T-helper 22 cell (primary cell): ENCODE data around the gene TLR9.

Source experiments
- DNase-seq: peaks from one replicate; pipeline ENCODE4 v3.0.0-alpha.2; 2020; ENCODE audit warnings: low read depth

The TLR9 gene

GRCh38 chr3:52217409-52217805 is 8.0 kb downstream of the TLR9 start:
- no peak for DNase-seq

DNA sequence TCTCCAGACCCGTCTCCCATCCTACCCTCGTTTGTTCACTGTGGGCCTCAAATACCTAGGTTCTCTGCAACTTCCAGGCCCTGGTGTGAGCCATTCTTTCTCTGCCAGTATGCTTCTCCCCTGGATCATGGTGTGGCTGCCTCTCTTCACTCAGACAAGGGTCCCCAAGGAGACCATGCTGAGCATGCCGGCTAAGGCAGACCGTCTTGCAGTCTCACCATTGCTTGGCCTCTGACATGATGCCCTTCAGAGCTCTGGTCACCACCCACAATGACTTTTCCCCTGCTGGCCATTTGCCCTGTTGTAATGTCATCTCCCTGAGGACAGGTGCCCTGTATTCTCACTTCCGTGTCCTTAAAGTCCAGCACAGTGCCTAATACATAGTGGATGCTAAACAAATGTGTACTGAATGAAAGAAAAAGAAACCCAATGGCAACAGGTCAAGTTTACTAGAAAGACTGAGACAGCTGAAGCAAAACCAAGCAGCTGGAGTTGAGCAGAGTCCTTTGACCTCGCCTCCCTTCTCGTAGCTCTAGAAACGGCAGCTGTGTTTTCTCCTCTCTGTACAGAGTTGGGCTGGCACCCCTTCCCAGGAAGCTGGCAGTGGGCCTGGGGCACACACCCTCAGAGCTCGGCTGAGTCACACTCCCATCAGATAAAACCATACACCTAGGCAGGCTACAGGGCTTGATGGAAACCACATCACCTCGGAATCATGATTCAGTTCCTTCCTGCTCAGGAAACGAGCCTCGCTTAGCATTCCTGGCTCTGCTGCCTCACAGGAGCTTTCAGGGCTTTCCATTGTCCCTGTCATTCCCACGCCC is 8.6 kb downstream of the TLR9 start:
- peak; percentile 75 for DNase-seq

DNA sequence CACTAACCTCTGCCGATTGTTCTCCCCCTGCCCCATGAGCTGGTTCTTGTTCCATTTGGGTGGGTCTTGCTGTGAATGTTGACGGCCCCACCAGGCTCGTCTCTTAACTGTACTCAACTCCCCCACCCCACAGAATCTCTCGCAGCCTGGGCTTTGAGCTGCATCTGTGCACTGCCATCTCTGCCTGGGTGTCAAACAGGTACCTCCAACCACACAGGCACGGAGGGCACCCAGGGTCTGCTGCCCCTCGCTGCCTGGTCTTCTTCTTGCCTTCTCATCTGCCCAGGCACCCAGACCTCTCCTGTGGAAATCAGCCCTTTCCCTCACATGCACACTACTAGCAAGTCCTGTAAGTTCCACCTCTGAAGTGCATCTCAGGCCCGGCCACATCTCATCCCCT is 10.1 kb downstream of the TLR9 start:
- no peak for DNase-seq

DNA sequence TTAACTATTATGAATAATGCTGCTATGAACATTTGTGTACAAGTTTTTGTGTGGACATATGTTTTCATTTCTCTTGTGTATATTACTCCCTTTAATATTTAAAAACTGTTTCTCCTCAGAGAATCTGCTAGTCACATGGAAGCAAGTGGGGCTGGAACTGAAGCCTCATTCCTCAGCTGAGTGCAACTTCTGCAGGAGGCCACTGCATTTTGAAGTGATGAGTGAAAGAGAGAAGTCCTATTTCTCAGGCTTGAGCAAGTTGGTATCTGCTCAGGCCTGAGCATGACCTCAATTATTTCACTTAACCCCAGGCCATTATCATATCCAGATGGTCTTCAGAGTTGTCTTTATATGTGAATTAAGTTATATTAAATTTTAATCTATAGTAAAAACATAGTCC is 11.5 kb downstream of the TLR9 start:
- DNase-seq: no peak

DNA sequence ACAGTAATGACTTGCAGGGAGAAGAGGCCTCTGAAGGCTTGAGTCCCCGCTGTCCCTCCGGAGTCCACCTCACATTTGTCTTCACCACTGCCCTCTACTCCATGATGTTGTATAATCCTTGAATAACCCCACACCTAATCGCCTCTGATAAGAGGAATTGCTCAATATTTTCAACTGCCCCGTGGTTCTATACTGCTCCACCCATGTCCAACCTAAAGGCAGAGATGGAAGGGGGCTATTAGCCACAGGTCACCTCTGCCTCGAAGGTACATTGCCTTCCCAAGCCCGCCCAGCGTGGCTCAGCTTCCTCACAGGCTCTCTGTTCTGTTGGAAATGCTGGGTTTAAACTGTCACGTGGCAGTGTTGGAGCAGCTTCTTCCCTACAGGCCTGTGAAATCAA is 12.4 kb downstream of the TLR9 start:
- no peak for DNase-seq

GRCh38 chr3:52211268-52211891 is 14.1 kb downstream of the TLR9 start:
- no peak for DNase-seq

GRCh38 chr3:52210550-52211046 is 14.8 kb downstream of the TLR9 start:
- no peak for DNase-seq

DNA sequence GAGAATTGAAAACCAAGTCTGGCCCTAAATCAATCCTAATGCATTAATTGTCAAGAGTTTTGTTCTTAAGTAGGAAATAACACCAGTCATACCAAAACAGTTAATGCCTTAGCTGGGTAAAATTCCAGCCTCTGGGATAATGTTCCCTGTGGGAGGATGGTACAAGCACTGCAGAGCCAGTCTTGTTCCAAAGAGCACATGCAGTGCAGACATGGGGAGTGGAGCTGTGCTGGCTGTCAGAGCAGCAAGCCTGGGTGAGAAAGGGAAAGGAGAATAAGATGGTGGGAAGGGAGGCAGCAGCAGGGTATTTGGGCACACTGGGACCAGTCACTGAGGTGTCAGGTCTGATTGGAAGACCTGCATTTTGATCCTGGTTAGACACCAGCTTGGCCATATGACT is 15.4 kb downstream of the TLR9 start:
- DNase-seq: no peak

DNA sequence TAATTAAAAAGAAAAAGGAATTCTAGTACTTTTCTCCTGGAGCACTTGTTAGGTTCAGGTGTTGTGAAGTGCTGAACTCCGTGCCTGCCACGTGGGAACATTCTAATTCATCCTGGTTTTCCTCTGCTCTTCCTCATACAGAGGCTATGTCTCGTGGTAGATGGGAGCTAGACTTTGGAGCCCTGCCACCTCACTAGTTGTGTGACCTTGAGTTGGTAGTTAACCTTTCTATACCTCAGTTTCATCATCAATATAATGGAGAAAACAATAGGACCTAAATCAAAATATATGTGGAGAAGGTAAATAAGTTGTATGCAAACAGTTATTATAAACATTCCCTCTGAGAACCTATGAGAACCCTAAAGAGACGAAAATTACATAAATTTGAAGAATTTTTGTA is 16.9 kb downstream of the TLR9 start:
- DNase-seq: no peak

- DNase-seq: no peak
These were observed 19.6 kb downstream of the TLR9 start for GRCh38 chr3:52205727-52206372.

GRCh38 chr3:52204337-52205073 is 20.9 kb downstream of the TLR9 start:
- DNase-seq: no peak

GRCh38 chr3:52203701-52204100 is 21.7 kb downstream of the TLR9 start:
- DNase-seq: no peak

GRCh38 chr3:52202384-52203077 is 22.9 kb downstream of the TLR9 start:
- DNase-seq: no peak

- DNase-seq: no peak
These were observed 24.3 kb downstream of the TLR9 start for GRCh38 chr3:52200981-52201679.

DNA sequence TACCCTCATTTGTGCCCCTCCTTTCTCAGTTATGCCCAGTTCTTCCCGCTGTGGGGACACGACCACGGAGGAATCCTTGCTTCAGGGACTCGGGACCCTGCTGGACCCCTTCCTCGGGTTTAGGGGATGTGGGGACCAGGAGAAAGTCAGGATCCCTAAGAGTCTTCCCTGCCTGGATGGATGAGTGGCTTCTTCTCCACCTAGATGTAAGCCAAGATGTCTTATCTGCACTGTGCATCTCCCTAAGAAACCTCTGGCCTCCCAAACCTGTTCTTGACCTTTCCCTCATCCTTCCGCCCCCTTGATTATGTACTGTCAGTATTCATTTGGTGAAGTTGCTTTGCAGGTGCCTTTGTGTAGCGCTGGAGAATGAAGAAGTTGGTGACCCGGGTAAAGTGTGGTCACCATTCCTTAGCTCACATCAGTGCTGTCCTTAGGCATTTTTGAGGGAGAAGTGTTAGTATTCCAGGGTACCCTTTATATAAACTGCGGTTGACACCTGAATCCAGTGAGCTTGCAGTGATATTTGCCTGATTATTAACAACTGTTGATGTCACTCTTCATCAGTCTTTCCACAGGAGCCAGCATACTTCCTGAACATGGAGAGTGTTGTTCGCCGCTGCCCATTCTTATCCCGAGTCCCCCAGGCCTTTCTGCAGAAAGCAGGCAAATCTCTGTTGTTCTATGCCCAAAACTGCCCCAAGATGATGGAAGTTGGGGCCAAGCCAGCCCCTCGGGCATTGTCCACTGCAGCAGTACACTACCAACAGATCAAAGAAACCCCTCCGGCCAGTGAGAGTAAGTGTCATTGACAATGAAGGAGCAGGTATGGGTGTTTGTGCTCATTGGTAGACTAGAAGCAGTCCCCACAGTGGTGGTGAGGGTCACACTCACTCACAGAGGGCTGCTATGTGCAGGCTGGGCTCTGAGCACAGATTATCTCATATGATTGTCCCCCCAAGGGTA is 26.5 kb downstream of the TLR9 start:
- DNase-seq: no peak

DNA sequence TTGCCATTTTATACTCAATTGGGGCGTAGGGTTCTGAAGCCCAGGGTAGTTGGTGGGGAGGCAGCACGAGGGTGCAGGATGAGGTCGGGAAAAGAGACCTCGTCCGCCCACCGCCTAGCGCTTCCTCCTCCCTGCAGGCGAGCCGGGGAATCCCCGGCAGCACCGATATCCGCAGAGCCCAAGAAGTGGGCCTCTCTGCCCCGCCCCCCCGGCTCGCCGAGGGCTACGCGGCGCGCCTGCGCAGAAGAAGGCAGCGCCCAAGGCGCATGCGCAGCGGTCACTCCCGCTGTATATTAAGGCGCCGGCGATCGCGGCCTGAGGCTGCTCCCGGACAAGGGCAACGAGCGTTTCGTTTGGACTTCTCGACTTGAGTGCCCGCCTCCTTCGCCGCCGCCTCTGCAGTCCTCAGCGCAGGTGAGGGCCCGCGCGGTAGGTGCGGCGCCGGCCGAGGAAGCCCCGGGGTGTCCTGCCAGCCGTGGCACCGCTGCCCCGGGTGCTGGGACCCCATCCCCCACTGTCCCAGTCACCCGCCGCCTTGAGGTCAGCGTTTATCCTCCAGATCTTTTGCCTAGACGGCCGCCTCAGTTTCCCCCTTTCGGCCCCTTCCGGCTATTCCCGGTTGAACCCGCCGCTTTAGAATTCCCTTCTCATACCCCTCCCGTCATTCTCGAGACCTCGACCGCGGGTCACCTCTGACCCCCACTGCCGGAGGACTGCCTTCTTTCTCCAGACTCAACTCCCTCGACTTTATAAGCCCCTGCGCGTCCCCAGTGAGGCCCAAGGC is 27.4 kb downstream of the TLR9 start, which contains the start of gene ALAS1:
TSS of gene ALAS1 (plus strand) at position 319 of the 784 bp plus-strand sequence. CDS start 1,082 bp downstream, outside the sequence.
- DNase-seq: peak; percentile 88

- no peak for DNase-seq
These were observed 28.0 kb downstream of the TLR9 start for GRCh38 chr3:52197499-52197841.

- no peak for DNase-seq
These were observed 28.5 kb downstream of the TLR9 start for GRCh38 chr3:52196977-52197376.

GRCh38 chr3:52195823-52196331 is 29.6 kb downstream of the TLR9 start:
- DNase-seq: no peak
